Thyroid gland (tissue), 4 donors: ENCODE data around the gene ZNF652. TPM values are rescaled to one million over a fixed set of nuclear protein-coding genes. Genes with fewer than 3 reads are reported as not detected.

Experiments
- DNase-seq, 2 donors: peaks; one replicate each; pipeline ENCODE4 v3.0.0-alpha.2; 2019
- H3K27ac ChIP-seq, 3 donors: fragments of 200-600 bp; sonication (generic); 1 replicate in 2 of 3; 2 replicates in 1 of 3; pipeline ENCODE4 v1.5.1; 2016 to 2019; ENCODE audit warnings: mild to moderate bottlenecking in 1 of 3, moderate library complexity in 1 of 3
- H3K27me3 ChIP-seq: fragments of 200-600 bp; sonication (generic); one replicate; pipeline ENCODE4 v1.5.1; 2019
- H3K36me3 ChIP-seq, 2 donors: fragments of 200-600 bp; sonication (generic); one replicate each; pipeline ENCODE4 v1.5.1; 2016 to 2019
- H3K4me1 ChIP-seq, 2 donors: fragments of 200-600 bp; sonication (generic); one replicate each; pipeline ENCODE4 v1.5.1; 2017 to 2019
- H3K4me3 ChIP-seq, 3 donors: fragments of 200-600 bp; sonication (generic); replicated peaks in 1 of 3; 1 replicate in 2 of 3; 2 replicates in 1 of 3; pipeline ENCODE4 v1.5.1; 2016; ENCODE audit warnings: mild to moderate bottlenecking in 1 of 3
- H3K9me3 ChIP-seq: fragments of 200-600 bp; sonication (generic); one replicate; pipeline ENCODE4 v1.5.1; 2017
- POLR2A ChIP-seq, 2 donors: fragments of 450-650 bp; IDR thresholded peaks; one replicate each; pipeline ENCODE4 v1.6.1; 2017; ENCODE audit warnings: antibody characterized with exemption in 2 of 2, mild to moderate bottlenecking in 2 of 2, moderate library complexity in 1 of 2
- WGBS, 2 donors: methylation state at CpG; one replicate each; pipeline ENCODE4 v1.1.5; 2017; 5-methylcytosine and 5-hydroxymethylcytosine counted together
- intact Hi-C: fragments of 100-400 bp; cut with DNase I; formaldehyde crosslinking; loops from one replicate; pipeline ENCODE4 v1.15.1; 2023
- total RNA-seq, 4 donors: library from RNA; depleted of rRNA; stranded (reverse); fragments of >200 nt; gene quantifications; one replicate each; pipeline ENCODE4 v1.2.3, GENCODE V29; 2016
- TF ChIP-seq, protein P1 (sequence below), 6 experiments: fragments of 200-600 bp in 3 of 6; fragments of 450-650 bp in 3 of 6; sonication (generic) in 3 of 6; IDR thresholded peaks; one replicate each; pipeline ENCODE4 v1.5.1; 2016 to 2019; ENCODE audit warnings: antibody characterized with exemption in 6 of 6, mild to moderate bottlenecking in 2 of 6, inconsistent platforms in 1 of 6, moderate library complexity in 1 of 6

Gene ZNF652
- total RNA-seq, 4 donors from 2014 or later = 60.0 to 64.9 (median 62.1) TPM

- no peak for DNase-seq
- TF ChIP-seq, protein P1, sequence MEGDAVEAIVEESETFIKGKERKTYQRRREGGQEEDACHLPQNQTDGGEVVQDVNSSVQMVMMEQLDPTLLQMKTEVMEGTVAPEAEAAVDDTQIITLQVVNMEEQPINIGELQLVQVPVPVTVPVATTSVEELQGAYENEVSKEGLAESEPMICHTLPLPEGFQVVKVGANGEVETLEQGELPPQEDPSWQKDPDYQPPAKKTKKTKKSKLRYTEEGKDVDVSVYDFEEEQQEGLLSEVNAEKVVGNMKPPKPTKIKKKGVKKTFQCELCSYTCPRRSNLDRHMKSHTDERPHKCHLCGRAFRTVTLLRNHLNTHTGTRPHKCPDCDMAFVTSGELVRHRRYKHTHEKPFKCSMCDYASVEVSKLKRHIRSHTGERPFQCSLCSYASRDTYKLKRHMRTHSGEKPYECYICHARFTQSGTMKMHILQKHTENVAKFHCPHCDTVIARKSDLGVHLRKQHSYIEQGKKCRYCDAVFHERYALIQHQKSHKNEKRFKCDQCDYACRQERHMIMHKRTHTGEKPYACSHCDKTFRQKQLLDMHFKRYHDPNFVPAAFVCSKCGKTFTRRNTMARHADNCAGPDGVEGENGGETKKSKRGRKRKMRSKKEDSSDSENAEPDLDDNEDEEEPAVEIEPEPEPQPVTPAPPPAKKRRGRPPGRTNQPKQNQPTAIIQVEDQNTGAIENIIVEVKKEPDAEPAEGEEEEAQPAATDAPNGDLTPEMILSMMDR (IDR thresholded peaks at IDR 0.05) = no peak
- TF ChIP-seq POLR2A (IDR thresholded peaks at IDR 0.05) = no peak
- Histone ChIP-seq H3K4me3 (no peak overlapping the region), H3K9me3 (no peaks in the 10 kb centered on the region), H3K4me1 (no peaks in the 10 kb centered on the region), H3K36me3 (no peaks in the 10 kb centered on the region), H3K27ac (no peak overlapping the region), H3K27me3 (no peaks in the 10 kb centered on the region)
- intact Hi-C loops = no loop called here
- 92 to 96% methylated on average over 10 of the region's 10 CpGs for WGBS, 2 donors
These were observed 24.3 kb upstream of the ZNF652 start for GRCh38 chr17:49386373-49386772.

GRCh38 chr17:49384951-49385350 is 22.9 kb upstream of the ZNF652 start:
- Histone ChIP-seq H3K27me3 (no peaks in the 10 kb centered on the region), H3K9me3 (no peaks in the 10 kb centered on the region), H3K27ac (no peak overlapping the region), H3K36me3 (no peaks in the 10 kb centered on the region), H3K4me1 (no peaks in the 10 kb centered on the region), H3K4me3 (no peak overlapping the region)
- 84 to 91% methylated on average over 4 of the region's 4 CpGs for WGBS, 2 donors
- DNase-seq = no peak
- intact Hi-C loops = no loop called here
- no peak for TF ChIP-seq POLR2A (IDR thresholded peaks at IDR 0.05)
- TF ChIP-seq, protein P1 (IDR thresholded peaks at IDR 0.05) = no peak

DNA sequence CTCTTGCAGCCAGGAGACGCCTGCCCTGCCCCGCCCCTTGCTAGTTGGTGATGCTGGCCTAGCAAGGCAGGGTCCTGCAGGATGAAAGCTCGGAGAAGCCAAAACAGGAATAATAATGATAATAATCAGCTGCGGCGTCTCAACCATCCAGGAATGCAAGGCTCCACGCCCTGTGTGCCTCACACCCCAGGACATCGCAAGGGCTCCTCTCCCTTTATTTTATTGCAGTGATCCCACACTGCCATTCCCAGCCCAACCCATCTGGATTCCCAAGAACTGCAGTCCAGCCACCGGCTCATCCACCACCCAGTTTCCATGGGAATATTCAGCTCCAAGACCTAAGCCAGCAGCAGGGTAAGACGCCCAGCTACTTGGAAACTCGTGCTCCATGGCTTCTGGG is 21.0 kb upstream of the ZNF652 start:
- Histone ChIP-seq H3K4me3 (no peak overlapping the region), H3K27me3 (no peaks in the 10 kb centered on the region), H3K4me1 (no peaks in the 10 kb centered on the region), H3K27ac (no peak overlapping the region), H3K36me3 (no peaks in the 10 kb centered on the region), H3K9me3 (no peaks in the 10 kb centered on the region)
- 90 to 93% methylated on average over 10 of the region's 10 CpGs for WGBS, 2 donors
- DNase-seq = no peak
- no peak for TF ChIP-seq POLR2A (IDR thresholded peaks at IDR 0.05)
- TF ChIP-seq, protein P1 (IDR thresholded peaks at IDR 0.05) = no peak
- intact Hi-C loops = no loop called here

GRCh38 chr17:49382556-49382955 is 20.5 kb upstream of the ZNF652 start:
- no peak overlapping the region for H3K4me3 ChIP-seq
- no peak for TF ChIP-seq POLR2A (IDR thresholded peaks at IDR 0.05)
- TF ChIP-seq, protein P1 (IDR thresholded peaks at IDR 0.05) = no peak
- H3K27me3 ChIP-seq = no peaks in the 10 kb centered on the region
- H3K4me1 ChIP-seq = no peaks in the 10 kb centered on the region
- no peak for DNase-seq
- no peaks in the 10 kb centered on the region for H3K9me3 ChIP-seq
- no peak overlapping the region for H3K27ac ChIP-seq
- WGBS, 2 donors = 77 to 82% methylated on average over 7 of the region's 7 CpGs
- intact Hi-C loops = no loop called here
- no peaks in the 10 kb centered on the region for H3K36me3 ChIP-seq

- TF ChIP-seq POLR2A (IDR thresholded peaks at IDR 0.05) = no peak
- TF ChIP-seq, protein P1 (IDR thresholded peaks at IDR 0.05) = no peak
- Histone ChIP-seq H3K9me3 (no peaks in the 10 kb centered on the region), H3K4me3 (no peak overlapping the region), H3K27me3 (no peaks in the 10 kb centered on the region), H3K36me3 (no peaks in the 10 kb centered on the region), H3K4me1 (no peaks in the 10 kb centered on the region), H3K27ac (no peak overlapping the region)
- no peak for DNase-seq
- 74 to 81% methylated on average over 5 of the region's 5 CpGs for WGBS, 2 donors
- intact Hi-C loops = no loop called here
These were observed 19.7 kb upstream of the ZNF652 start for GRCh38 chr17:49381793-49382192.
